ENCODE data around the gene CLEC4F. TPM values are rescaled to one million over a fixed set of nuclear protein-coding genes. Genes with fewer than 3 reads are reported as not detected.

CLEC4F gene
- total RNA-seq, 1 experiment from 2014 or later: not detected

Other genes with a start within 250 kb of the CLEC4F start
- gene ADD2, start 52.4 kb downstream of the CLEC4F start, total RNA-seq (2014; rRNA removed): not detected in 2 replicates
- not detected in 2 replicates for gene FIGLA, start 30.0 kb downstream of the CLEC4F start, total RNA-seq (2014; rRNA removed)
- gene CD207, start 15.2 kb upstream of the CLEC4F start, total RNA-seq (2014; rRNA removed): not detected in 2 replicates
- gene VAX2, start 80.0 kb upstream of the CLEC4F start, total RNA-seq (2014; rRNA removed): 5.4 and 9.8 TPM in 2 replicates
- gene ATP6V1B1, start 115.3 kb upstream of the CLEC4F start, total RNA-seq (2014; rRNA removed): 0.90 and 2.0 TPM in 2 replicates
- gene ANKRD53, start 158.0 kb upstream of the CLEC4F start, total RNA-seq (2014; rRNA removed): 0.11 and 0.83 TPM in 2 replicates
- 61.9 and 76.6 TPM in 2 replicates for gene TEX261, start 174.3 kb upstream of the CLEC4F start, total RNA-seq (2014; rRNA removed)
- gene NAGK, start 248.0 kb upstream of the CLEC4F start, total RNA-seq (2014; rRNA removed): 124 TPM in 2 replicates